Glutamatergic neuron (in vitro differentiated cells): ENCODE measurements around the gene RNF208. TPM values are rescaled to one million over a fixed set of nuclear protein-coding genes. Genes with fewer than 3 reads are reported as not detected.

ENCODE experiments used
- DNase-seq: peaks from one replicate; pipeline ENCODE4 v3.0.0; 2022
- H3K27ac Mint-ChIP-seq: one replicate; pipeline ENCODE4 v1.8.0; 2020; ENCODE audit warnings: mild to moderate bottlenecking, mixed read lengths, inconsistent platforms; ENCODE audit not compliant: unreplicated experiment
- H3K27me3 Mint-ChIP-seq: one replicate; pipeline ENCODE4 v1.8.0; 2020; ENCODE audit warnings: mild to moderate bottlenecking, moderate library complexity, mixed read lengths, inconsistent platforms; ENCODE audit not compliant: unreplicated experiment
- H3K36me3 Mint-ChIP-seq: one replicate; pipeline ENCODE4 v1.8.0; 2020; ENCODE audit warnings: mild to moderate bottlenecking, mixed read lengths, inconsistent platforms; ENCODE audit not compliant: unreplicated experiment
- H3K4me1 Mint-ChIP-seq: one replicate; pipeline ENCODE4 v1.8.0; 2020; ENCODE audit warnings: mild to moderate bottlenecking, low read depth, mixed read lengths, inconsistent platforms; ENCODE audit not compliant: unreplicated experiment
- H3K4me3 Mint-ChIP-seq: one replicate; pipeline ENCODE4 v1.8.0; 2020; ENCODE audit warnings: mild to moderate bottlenecking, mixed read lengths, inconsistent platforms; ENCODE audit not compliant: unreplicated experiment
- H3K9me3 Mint-ChIP-seq: one replicate; pipeline ENCODE4 v1.8.0; 2020; ENCODE audit warnings: mild to moderate bottlenecking, moderate library complexity, mixed read lengths, inconsistent platforms; ENCODE audit not compliant: unreplicated experiment
- CTCF ChIP-seq: fragments of 200-600 bp; sonication (generic); IDR thresholded peaks from one replicate; pipeline ENCODE4 v1.5.0; 2021; ENCODE audit not compliant: partially characterized antibody, unreplicated experiment
- total RNA-seq: library from RNA; stranded (reverse); fragmentation: NEBNext Ultra II Directional; extraction: Animal tissue kit (Norgen Biotek cat#: 25700); gene quantifications from one replicate; pipeline ENCODE4 v1.2.1, GENCODE V29; 2021; ENCODE audit not compliant: unreplicated experiment

The RNF208 gene
- total RNA-seq, 1 donor from 2014 or later = 24.8 TPM

- H3K27me3 Mint-ChIP-seq = peaks cover 4% of the 10 kb centered on the region
- no peak for TF ChIP-seq CTCF
- H3K9me3 Mint-ChIP-seq = peaks cover 3% of the 10 kb centered on the region
- no peaks in the 10 kb centered on the region for H3K36me3 Mint-ChIP-seq
- H3K27ac Mint-ChIP-seq = no peak overlapping the region
- H3K4me3 Mint-ChIP-seq = no peak overlapping the region
- no peaks in the 10 kb centered on the region for H3K4me1 Mint-ChIP-seq
- no peak for DNase-seq
Measured at GRCh38 chr9:137181680-137182079, 40.4 kb downstream of the RNF208 start.

GRCh38 chr9:137180491-137180890, 41.5 kb downstream of the RNF208 start:
- H3K9me3 Mint-ChIP-seq = peaks cover 3% of the 10 kb centered on the region
- DNase-seq = no peak
- no peak for TF ChIP-seq CTCF
- peaks cover 4% of the 10 kb centered on the region for H3K27me3 Mint-ChIP-seq
- no peaks in the 10 kb centered on the region for H3K36me3 Mint-ChIP-seq
- no peak overlapping the region for H3K27ac Mint-ChIP-seq
- H3K4me3 Mint-ChIP-seq = no peak overlapping the region
- H3K4me1 Mint-ChIP-seq = no peaks in the 10 kb centered on the region

GRCh38 chr9:137179761-137180160, 42.3 kb downstream of the RNF208 start:
- TF ChIP-seq CTCF = no peak
- Mint-ChIP-seq H3K27ac (no peak overlapping the region), H3K4me1 (no peaks in the 10 kb centered on the region), H3K27me3 (peaks cover 4% of the 10 kb centered on the region), H3K4me3 (no peak overlapping the region), H3K36me3 (no peaks in the 10 kb centered on the region), H3K9me3 (peaks cover 3% of the 10 kb centered on the region)
- DNase-seq = no peak

- peaks cover 4% of the 10 kb centered on the region for H3K27me3 Mint-ChIP-seq
- H3K36me3 Mint-ChIP-seq = no peaks in the 10 kb centered on the region
- H3K9me3 Mint-ChIP-seq = peaks cover 3% of the 10 kb centered on the region
- H3K4me1 Mint-ChIP-seq = no peaks in the 10 kb centered on the region
- DNase-seq = no peak
- no peak overlapping the region for H3K4me3 Mint-ChIP-seq
- TF ChIP-seq CTCF = no peak
- no peak overlapping the region for H3K27ac Mint-ChIP-seq
Measured at GRCh38 chr9:137178939-137179630, 43.0 kb downstream of the RNF208 start.

GRCh38 chr9:137178201-137178938, 43.7 kb downstream of the RNF208 start:
- Mint-ChIP-seq H3K4me3 (no peak overlapping the region), H3K27ac (no peak overlapping the region), H3K9me3 (peaks cover 3% of the 10 kb centered on the region), H3K36me3 (no peaks in the 10 kb centered on the region), H3K27me3 (peaks cover 4% of the 10 kb centered on the region), H3K4me1 (no peaks in the 10 kb centered on the region)
- no peak for DNase-seq
- TF ChIP-seq CTCF = no peak
